GM12872 (cell line): ENCODE data around the gene CELA2A.

Experiments used
- TF ChIP-seq, protein P1 (sequence below): IDR thresholded peaks from 3 replicates; pipeline ENCODE4 v1.5.1; 2011; ENCODE audit warnings: low read depth, mild to moderate bottlenecking, low read length, moderate library complexity; ENCODE audit not compliant: insufficient read depth

The CELA2A gene

DNA sequence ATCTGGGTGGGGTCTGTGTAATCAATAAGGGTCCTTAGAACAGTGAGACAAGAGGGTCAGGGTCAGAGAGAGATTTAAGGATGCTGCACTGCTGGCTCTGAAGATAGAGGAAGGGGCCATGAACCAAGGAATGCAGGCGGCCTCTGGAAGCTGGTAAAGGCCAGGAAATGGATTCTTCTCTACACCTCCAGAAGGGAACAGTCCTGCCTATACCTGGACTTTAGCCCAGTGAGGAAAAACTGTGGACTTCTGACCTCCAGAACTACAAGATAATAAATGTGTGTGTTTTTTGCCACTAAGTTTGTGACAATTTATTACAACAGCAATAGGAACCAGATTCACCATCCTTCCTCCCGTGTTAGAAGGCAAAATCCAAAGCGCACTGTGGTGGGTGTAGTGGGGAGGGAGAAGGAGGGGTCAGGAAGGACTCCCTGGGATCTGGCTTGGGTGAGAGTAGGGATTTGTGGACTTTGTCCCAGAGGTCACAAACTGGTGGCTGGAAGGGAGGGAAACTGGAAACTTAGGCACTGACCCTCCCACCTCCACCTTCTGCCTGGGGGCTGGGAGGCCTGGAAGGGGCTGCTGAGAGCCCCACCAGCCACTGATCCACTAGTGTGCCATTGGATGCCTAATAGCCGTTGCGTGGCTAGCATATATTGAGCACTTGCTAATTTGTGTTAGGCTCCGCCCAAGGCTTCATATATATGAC is 5.4 kb upstream of the CELA2A start:
- TF ChIP-seq, protein P1, sequence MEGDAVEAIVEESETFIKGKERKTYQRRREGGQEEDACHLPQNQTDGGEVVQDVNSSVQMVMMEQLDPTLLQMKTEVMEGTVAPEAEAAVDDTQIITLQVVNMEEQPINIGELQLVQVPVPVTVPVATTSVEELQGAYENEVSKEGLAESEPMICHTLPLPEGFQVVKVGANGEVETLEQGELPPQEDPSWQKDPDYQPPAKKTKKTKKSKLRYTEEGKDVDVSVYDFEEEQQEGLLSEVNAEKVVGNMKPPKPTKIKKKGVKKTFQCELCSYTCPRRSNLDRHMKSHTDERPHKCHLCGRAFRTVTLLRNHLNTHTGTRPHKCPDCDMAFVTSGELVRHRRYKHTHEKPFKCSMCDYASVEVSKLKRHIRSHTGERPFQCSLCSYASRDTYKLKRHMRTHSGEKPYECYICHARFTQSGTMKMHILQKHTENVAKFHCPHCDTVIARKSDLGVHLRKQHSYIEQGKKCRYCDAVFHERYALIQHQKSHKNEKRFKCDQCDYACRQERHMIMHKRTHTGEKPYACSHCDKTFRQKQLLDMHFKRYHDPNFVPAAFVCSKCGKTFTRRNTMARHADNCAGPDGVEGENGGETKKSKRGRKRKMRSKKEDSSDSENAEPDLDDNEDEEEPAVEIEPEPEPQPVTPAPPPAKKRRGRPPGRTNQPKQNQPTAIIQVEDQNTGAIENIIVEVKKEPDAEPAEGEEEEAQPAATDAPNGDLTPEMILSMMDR, result no peak

DNA sequence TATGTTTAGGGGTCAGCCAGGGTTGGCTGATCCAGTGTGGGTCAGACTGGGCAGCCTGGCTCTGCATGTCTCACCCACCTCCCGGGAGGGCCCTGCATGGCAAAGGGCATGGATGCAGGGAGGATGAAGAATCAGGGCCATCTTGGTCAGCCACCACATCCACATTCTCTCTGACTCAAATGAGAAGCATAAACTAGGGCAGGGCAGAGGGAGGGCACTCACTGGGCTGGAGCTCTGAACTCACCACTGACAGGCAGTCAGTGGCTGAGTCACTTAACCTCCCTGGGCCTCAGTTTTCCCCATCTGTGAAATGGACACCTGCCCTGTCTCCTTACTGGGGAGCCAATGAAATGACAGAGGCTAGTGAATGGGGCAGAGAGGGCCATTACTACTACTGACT is 4.3 kb upstream of the CELA2A start:
- TF ChIP-seq, protein P1, result no peak

DNA sequence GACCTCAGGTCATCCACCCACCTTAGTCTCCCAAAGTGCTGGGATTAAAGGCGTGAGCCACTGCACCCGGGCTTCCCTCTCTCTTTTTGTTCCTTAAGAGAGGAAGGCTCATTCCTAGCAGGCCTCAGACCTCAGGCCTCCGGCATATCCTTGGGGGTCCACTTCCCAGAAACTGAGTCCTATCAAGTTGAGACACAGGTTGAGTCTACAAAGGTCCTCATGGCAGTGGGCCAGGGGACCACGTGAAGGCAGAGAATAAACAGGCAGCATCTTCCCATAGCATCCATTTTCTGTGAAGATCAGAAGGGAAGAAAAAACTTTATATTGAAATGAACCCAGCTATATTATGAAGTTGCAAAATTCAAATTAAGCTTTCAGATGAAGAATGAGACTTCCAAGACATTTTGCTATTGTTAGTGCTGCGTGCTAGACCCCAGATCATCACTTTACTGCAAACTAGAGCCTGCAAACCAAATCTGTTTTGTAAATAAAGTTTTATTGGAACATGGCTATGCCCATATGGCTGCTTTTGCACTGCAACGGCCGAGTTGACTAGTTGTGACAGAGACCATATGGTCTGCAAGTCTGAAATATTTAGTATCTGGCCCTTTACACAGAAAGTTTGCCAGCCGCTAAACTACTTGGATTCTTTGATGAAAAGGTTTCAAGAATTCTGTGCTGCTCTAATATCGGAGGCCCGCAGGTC is 3.5 kb upstream of the CELA2A start:
- TF ChIP-seq, protein P1, result no peak

DNA sequence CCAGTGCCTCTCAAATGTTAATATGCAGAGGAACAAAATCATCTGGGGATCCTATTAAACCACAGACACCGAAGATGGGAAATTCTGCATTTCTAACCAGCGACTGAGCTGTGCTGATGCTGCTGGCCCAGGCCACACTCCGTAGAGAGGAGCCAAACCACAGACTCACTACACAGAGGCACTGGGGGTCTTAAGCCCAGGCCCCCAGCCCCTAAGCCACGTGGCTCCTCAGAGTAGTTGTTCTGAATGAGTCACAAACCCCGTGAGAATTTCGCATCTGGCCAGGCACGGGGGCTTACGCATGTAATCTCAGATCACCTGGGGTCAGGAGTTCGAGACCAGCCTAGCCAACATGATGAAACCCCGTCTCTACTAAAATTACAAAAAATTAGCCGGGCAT is 2.8 kb upstream of the CELA2A start:
- TF ChIP-seq, protein P1, result no peak

DNA sequence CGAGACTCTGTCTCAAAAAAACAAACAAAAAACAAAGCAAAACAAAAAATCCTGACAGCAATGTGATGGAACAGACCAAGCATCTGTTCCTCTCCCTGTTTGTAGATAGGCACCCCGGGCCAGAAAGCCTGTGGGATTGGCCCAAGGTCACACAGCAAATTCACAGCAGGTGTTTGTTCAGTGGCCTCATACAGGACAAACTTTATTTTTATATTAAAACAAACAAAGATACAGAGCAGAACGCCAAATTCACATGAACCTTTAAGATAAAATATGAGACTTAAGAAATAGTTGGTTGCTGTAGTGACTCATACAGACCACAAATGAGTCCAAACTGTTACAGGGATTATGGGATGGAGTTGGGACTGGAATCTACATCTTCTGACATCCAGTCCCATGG is 2.3 kb upstream of the CELA2A start:
- TF ChIP-seq, protein P1, result no peak

DNA sequence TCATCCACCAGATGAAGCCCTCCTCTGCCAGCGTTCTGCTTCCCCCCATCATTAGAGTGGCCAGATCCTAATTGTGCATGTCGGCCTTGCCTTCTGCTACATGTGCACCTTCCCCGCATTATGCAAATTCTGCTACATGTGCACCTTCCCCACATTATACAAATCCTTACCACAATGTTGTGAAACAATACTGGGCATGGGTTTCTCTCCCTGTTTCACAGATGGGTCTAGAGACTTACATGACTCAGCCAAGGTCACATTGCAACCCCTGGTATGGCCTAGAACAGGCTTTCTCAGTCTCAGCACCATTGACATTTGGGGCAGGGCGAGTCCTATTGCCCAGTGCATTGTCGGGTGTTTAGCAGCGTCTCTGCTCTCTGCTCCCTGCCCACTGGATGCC is 1.0 kb upstream of the CELA2A start:
- TF ChIP-seq, protein P1, result no peak

DNA sequence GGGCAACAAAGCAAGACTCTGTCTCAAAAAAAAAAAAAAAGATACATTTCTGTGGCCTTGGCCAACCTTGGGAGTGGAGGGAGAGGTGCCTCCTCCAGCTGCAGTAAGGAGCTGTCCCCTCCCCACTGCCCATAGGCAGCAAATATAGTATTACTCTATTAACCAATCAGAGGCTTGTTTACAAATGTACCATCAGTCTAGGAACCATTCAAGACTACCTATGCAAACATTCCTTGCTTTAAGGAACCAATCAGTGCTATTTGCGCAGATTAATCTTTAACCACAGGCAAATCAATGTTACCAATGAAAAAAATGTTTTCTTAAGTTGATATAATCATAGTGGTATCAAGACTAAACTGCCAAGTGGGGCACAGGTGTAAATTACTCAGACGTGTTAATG is 1.1 kb downstream of the CELA2A start:
- TF ChIP-seq, protein P1, result no peak
